Chondrocyte (in vitro differentiated cells): Measurements from ENCODE around the gene UBASH3B. TPM values are rescaled to one million over a fixed set of nuclear protein-coding genes. Genes with fewer than 3 reads are reported as not detected.

Experiments used
- DNase-seq: peaks from one replicate; pipeline ENCODE4 v3.0.0; 2021; ENCODE audit warnings: mixed read lengths, low spot score
- H3K27ac Mint-ChIP-seq: one replicate; pipeline ENCODE4 v1.8.0; 2021; ENCODE audit warnings: mild to moderate bottlenecking, moderate library complexity, mixed read lengths; ENCODE audit not compliant: unreplicated experiment
- H3K27me3 Mint-ChIP-seq: 2 replicates; pipeline ENCODE4 v1.8.0; 2021; ENCODE audit warnings: low read depth, mixed read lengths
- H3K36me3 Mint-ChIP-seq: 2 replicates; pipeline ENCODE4 v1.8.0; 2021; ENCODE audit warnings: low read depth, mixed read lengths
- H3K4me1 Mint-ChIP-seq: 2 replicates; pipeline ENCODE4 v1.8.0; 2021; ENCODE audit warnings: low read depth, mild to moderate bottlenecking, mixed read lengths
- H3K4me3 Mint-ChIP-seq: one replicate; pipeline ENCODE4 v1.8.0; 2021; ENCODE audit warnings: mild to moderate bottlenecking, moderate library complexity, mixed read lengths; ENCODE audit not compliant: unreplicated experiment
- H3K9me3 Mint-ChIP-seq: 2 replicates; pipeline ENCODE4 v1.8.0; 2021; ENCODE audit warnings: low read depth, mixed read lengths
- CTCF ChIP-seq: fragments of 200-600 bp; sonication (generic); IDR thresholded peaks from 2 replicates; pipeline ENCODE4 v1.5.0; 2021; ENCODE audit warnings: antibody characterized with exemption, mild to moderate bottlenecking, moderate library complexity
- total RNA-seq: library from RNA; stranded (reverse); gene quantifications from 3 replicates; pipeline ENCODE4 v1.2.1, GENCODE V29; 2021

The UBASH3B gene
- total RNA-seq, 1 donor from 2014 or later, result 14.4 TPM

GRCh38 chr11:122755409-122755808, 99.9 kb downstream of the UBASH3B start:
- Mint-ChIP-seq H3K27me3 (no peaks in the 10 kb centered on the region), H3K4me1 (peaks cover 8% of the 10 kb centered on the region), H3K36me3 (no peaks in the 10 kb centered on the region), H3K9me3 (no peaks in the 10 kb centered on the region), H3K27ac (no peak overlapping the region), H3K4me3 (no peak overlapping the region)
- no peak for DNase-seq
- no peak for TF ChIP-seq CTCF

DNA sequence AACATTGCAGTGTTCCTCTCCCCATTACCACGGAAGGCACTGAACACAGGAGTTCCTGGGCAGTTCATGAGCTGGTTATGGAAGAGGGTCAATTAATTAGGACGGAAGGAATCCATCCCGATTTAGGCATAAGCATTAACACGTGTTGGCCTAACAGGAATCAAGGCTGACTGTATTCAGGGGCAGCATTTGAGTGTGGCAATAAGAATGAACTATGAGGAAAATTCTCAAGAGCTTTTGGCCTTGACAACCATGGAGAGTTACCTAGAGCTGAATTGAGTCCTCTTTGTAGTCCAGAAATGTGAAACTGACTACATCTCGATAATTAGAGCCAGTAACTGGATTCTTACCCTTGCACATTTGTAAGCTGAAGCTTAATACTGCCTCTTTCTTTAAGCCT, 100.4 kb downstream of the UBASH3B start:
- no peak for TF ChIP-seq CTCF
- Mint-ChIP-seq H3K27me3 (no peaks in the 10 kb centered on the region), H3K36me3 (no peaks in the 10 kb centered on the region), H3K27ac (no peak overlapping the region), H3K9me3 (no peaks in the 10 kb centered on the region), H3K4me1 (peaks cover 8% of the 10 kb centered on the region), H3K4me3 (no peak overlapping the region)
- no peak for DNase-seq

DNA sequence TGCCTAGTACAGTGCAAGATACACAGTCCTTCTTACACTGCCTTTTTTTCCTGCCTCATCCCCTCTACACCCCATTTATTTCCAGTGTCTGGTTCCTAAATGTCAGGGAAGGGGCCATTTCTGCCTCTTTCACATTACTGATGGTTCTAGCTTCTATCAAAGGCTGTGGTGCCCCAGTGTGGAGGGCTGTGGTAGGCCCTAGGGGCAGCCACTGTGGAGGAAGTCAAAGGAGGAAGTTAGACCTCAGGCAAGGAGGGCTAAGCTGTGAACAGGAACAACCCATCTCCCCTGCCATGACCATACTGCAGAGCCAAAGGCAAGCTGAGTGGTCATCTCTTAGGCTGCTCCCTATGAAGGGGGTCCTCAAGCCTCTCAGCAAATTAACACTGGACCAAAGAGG, 100.9 kb downstream of the UBASH3B start:
- Mint-ChIP-seq H3K27ac (no peak overlapping the region), H3K9me3 (no peaks in the 10 kb centered on the region), H3K27me3 (no peaks in the 10 kb centered on the region), H3K4me1 (peaks cover 8% of the 10 kb centered on the region), H3K4me3 (no peak overlapping the region), H3K36me3 (no peaks in the 10 kb centered on the region)
- DNase-seq, result no peak
- peak; percentile 31 for TF ChIP-seq CTCF

- no peak for DNase-seq
- H3K9me3 Mint-ChIP-seq, result no peaks in the 10 kb centered on the region
- no peaks in the 10 kb centered on the region for H3K27me3 Mint-ChIP-seq
- no peaks in the 10 kb centered on the region for H3K36me3 Mint-ChIP-seq
- H3K4me1 Mint-ChIP-seq, result peaks cover 6% of the 10 kb centered on the region
- H3K27ac Mint-ChIP-seq, result no peak overlapping the region
- no peak for TF ChIP-seq CTCF
- H3K4me3 Mint-ChIP-seq, result no peak overlapping the region
These were observed 101.7 kb downstream of the UBASH3B start for GRCh38 chr11:122757201-122757600.

DNA sequence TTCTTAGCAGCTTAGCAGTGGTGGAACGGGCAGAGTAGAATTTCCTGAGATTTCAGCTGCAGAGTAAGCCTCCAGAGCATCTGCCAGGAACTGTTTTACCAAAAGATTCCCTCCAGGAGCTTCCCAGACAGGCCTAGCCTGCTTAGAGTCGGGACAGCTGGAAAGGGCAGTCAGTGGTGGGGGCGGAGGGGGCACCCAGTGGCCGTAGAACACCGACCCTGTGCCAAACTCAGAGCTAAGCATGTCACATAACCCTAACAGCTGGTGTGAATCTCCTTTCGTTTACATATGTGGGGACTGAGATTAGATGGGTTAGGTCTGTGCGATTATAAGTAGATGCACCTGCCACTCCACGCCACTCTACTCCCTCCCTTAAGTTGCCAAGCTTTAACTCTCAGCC, 102.8 kb downstream of the UBASH3B start:
- no peaks in the 10 kb centered on the region for H3K9me3 Mint-ChIP-seq
- no peak overlapping the region for H3K27ac Mint-ChIP-seq
- H3K4me3 Mint-ChIP-seq, result no peak overlapping the region
- peaks cover 2% of the 10 kb centered on the region for H3K4me1 Mint-ChIP-seq
- H3K36me3 Mint-ChIP-seq, result no peaks in the 10 kb centered on the region
- no peak for DNase-seq
- H3K27me3 Mint-ChIP-seq, result no peaks in the 10 kb centered on the region
- TF ChIP-seq CTCF, result no peak
